Testis (tissue), 2 donors: Measurements from ENCODE around the gene STK33.

Experiments
- CTCF ChIP-seq, 3 experiments: fragments of 450-650 bp in 2 of 3; fragments of 200-600 bp in 1 of 3; sonication (generic) in 1 of 3; IDR thresholded peaks; one replicate each; pipeline ENCODE4 v1.5.1; 2016 to 2019; ENCODE audit warnings: antibody characterized with exemption in 3 of 3, mild to moderate bottlenecking in 2 of 3, moderate library complexity in 1 of 3
- POLR2A ChIP-seq: fragments of 450-650 bp; IDR thresholded peaks from one replicate; pipeline ENCODE4 v1.6.1; 2017; ENCODE audit warnings: antibody characterized with exemption, mild to moderate bottlenecking, moderate library complexity

- TF ChIP-seq CTCF (IDR thresholded peaks at IDR 0.05), result no peak
- TF ChIP-seq POLR2A, result no peak
Observed at GRCh38 chr11:8564526-8564925, 29.5 kb downstream of the STK33 start.
